NCI-H128 (cell line): ENCODE data around the gene AKAP12.

Experiments
- DNase-seq: peaks from one replicate; lab custom pipeline; 2025; ENCODE audit not compliant: unreplicated experiment; lab: John Stamatoyannopoulos, UW

Gene AKAP12

DNA sequence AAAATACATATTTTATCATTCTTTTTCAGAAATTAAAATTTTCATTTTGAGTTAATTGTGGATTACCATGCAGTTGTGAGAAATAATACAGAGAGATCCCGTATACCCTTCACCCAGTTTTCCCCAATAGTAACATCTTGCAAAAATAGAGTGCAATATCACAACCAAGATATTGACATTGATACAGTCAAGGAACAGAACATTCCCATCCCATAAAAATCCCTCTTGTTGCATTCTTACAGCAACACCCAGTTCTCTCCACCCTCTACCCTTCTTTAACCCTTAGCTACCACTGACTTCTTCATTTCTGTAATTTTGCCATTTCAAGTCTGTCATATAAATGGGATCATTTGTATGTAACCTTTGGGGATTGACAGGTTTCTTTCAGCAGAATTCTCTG is 6.9 kb upstream of the AKAP12 start:
- DNase-seq = no peak

DNA sequence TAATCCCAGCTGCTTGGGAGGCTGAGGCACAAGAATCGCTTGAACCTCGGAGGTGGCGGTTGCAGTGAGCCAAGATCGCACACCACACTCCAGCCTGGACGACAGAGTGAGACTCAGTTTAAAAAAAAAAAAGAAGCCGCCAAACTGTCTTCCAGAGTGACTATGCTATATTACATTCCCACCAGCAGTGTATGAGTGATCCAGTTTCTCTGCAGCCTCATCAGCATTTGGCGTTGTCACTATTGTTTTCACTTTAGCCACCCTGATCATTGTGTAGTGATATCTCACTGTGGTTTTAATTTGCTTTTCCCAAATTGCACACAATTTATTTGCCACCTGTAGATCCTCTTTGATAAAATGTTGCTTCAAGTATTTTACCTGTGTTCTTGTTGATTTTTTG is 6.0 kb upstream of the AKAP12 start:
- no peak for DNase-seq

DNA sequence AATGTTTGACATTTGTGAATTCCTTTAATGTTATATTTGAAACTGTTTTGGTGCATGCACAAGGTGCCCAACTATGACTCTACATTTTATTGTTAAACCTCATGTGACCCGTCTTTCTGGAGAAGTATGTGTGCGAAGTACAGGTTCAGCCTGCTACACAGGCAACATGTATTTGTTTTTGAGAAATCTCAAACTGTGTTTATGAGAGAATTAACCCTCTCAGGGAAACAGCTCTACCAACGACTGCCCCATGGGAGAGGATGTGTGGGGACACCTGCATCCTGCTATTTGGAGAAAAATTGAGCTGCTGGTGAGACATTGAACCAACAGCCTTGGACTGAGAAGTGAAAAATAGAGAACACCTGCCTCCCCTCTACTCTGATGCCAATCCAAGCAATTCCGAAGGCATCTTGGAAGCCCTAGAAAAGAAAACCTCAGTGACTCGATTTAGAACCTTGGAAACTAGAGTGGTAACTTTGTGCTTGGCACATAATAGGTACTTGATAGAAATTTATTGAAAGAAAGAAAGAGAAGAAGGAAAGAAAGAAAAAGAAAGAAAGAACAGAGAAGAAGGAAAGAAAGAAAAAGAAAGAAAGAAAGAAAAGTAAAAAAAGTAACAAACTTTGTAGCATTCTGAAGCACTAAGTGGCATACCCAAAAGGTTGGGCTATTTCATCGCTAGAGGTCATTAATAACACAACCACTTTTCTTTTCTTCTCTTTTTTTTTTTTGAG is 2.9 kb upstream of the AKAP12 start:
- DNase-seq = no peak

DNA sequence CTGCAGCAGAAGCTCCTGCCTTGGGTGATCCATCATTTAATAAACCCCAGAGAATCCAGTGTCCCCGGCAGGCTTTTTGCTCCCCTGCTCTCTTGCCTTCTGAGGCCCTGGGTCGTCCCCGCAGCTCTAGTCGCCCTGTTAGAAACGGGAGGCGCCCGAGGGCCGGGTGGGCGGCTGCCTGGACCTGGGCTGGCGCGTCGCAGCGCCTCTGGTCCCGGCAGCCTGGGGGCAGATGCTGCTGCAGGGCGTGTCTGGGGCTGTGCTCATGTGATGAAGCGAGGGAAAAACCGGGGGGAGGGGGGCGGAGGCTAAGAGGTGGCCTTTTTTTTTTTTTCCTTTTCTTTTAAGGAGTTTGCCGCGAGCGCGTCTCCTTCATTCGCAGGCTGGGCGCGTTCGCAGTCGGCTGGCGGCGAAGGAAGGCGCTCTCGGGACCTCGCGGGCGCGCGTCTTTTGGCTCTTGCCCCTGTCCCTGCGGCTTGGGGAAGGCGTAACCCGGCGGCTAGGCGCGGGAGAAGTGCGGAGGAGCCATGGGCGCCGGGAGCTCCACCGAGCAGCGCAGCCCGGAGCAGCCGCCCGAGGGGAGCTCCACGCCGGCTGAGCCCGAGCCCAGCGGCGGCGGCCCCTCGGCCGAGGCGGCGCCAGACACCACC is 394 bp downstream of the AKAP12 start:
- peak; percentile 26 for DNase-seq

DNA sequence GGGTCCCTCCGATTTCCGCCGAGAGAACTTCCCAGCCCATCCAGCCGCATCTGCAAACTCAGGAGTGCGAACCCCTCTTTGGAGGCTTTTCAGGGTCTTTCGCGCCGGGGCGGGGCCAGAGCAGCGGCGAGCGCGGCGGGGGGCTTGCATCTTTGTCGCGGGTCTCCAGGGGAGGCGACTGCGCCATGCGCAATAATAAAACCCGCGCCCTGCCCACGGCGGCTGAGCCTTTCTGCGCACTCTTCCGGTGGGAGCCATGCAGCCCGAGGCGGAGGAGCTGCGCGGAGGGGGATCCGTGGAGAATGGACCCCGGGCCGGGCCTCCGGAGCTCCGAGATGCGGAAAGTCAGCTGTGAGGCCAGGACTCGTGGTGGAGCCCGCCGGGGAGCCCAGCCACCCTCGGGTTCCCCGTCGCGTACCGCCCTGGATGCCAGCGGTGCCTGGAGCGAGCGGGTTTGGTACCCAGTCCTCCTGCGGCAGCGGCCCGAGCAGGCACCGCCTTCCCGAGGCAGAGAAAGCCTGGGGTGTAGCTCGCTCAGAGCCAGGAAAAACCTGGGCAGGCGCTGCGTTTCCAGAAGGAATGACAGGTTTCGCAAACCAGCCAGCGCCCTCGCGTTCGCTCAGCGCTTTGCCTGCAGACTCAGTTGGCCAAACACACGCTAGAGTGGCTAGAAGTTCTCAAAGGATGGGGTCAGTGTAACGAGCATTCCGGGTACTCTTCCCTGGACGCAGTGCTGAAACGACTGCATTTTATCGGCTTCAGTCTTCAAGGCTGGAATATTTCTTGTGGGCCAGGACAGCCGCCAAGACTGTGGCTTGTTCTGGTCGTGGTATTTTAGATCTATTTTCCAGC is 1.2 kb downstream of the AKAP12 start:
- DNase-seq = peak; percentile 45

DNA sequence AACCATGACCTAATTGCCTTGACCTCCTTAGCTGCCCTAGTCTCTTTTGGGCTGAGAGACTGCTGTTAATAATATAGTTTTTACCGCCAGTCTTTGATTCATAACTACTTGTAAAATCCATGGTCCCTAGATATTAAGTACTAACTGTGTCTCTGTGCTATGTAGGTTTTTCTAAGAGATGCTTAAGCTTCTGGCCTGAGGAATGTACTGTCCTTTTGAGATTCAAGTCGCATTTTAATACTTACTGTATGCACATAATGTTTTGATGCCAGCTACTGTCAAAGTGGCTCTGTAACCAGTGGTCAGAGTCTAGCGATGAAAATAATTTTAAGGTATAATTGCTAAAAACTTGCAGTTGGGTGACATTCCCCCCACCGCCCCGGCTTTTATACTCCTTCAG is 2.1 kb downstream of the AKAP12 start:
- no peak for DNase-seq

DNA sequence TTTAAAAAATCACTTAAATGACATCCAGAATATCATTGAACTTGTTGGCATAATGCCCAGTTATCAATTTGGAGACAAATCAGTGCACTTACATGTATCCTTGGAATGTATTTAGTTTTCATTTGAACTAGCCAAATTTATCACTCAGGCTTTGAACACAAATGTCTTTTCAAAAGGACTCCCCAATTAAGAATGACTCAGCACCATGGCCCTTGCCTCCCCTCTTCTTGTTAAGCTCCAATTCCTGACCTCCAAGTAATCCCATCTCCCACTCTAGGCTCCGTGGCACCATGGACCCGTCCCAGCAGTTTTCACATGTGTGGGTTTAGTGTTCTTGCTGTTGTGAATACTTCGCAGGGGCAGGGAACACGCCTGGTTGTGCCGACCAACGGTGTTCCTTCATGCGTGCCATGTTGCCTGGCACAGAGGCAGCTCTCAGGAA is 2.7 kb downstream of the AKAP12 start:
- no peak for DNase-seq

DNA sequence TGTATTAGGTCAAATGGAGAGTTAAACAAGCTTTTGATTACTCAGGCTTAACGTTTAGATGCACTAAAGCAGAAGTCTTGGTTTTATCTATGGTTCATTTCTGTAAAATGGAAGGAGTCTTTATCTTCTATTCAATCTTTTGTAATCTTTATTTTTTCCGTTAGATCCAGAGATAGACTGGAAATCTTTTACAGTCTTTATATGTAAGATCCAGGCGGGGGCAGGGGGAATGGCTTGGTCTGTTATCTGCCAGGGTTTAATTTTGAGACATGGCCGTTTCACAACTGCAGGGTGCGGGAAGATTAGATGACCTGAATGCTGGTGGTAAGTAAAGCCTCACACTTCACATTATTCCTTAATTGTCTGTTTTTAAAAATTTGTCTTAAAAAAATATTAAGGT is 3.7 kb downstream of the AKAP12 start:
- no peak for DNase-seq

DNA sequence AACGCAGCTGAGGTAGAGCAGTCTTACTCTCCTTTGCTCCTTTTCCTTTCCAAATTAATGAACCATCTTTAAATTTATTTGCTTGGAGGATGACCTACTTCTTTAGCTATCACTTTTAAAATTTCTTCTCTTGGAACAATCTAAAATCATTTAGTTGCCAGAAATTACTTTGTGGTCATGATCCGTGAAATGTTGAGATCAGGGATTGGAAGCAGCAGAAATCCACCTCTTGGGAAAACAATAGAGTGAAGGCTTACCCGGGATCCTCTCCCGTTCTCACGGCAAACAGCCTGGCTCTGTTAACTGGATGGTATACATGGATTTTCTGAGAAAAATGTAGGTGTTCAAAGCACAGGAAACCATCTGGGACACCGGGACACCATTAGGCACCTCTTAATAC is 7.7 kb downstream of the AKAP12 start:
- no peak for DNase-seq

DNA sequence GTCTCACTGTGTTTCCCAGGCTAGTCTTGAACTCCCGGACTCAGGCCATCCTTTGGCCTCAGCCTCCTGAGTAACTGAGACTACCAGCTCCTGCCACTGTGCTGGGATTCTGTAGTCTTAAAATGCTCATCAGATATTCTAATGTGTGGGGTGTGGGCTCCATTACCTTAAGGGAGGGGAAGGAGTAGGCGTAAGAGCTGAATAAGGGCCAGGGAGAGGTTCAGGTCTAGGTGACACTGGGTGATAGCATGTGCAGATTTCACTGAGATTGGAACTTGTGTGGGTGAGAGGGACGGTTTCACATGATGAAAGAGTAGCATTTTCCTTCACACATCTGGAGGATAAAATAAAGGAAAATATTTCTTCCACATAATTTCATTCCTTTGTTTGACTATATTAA is 8.5 kb downstream of the AKAP12 start:
- DNase-seq = no peak

DNA sequence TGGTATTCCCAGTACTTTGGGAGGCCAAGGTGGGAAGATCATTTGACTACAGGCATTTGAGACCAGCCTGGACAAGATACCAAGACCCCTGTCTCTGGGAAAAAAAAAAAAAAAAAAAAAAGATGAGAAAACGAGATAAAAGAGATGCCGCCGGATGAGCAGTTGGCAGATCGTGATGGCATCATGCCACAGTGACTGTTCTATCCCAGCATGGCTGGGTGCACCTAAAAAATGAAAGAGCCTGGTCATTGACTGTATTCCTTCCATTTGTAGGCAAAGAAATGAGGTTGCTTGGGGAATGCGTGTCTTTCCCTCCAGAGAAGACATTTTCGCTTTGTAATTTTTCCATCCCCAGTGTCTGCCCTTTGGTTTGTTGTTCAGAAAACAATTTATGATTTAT is 12.9 kb downstream of the AKAP12 start:
- DNase-seq = no peak

DNA sequence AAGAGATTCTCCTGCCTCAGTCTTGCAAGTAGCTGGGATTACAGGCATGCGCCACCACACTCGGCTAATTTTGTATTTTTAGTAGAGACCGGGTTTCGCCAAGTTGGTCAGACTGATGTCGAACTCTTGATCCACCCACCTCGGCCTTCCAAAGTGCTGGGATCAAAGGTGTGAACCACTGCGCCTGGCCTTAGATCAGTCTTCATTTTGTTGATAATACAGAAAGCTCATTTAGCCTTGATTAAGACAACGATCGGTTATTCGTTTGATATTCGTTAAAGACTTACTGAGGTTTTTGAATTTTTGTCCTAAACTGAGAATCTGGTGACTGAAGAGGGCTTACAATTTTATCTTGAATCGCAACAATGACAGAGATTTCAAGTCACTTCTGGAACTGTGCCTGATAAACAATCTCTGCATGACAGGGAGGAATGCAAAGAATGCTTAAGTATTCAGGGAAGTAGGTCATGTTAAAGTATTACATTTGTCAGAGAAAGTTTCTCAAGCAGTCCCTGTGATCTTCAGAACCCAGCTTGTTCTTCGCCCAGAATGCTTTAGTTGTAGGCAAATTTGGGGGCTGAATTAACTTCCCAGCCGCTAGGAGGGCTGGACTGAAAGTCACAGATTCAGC is 14.8 kb downstream of the AKAP12 start:
- DNase-seq = no peak

DNA sequence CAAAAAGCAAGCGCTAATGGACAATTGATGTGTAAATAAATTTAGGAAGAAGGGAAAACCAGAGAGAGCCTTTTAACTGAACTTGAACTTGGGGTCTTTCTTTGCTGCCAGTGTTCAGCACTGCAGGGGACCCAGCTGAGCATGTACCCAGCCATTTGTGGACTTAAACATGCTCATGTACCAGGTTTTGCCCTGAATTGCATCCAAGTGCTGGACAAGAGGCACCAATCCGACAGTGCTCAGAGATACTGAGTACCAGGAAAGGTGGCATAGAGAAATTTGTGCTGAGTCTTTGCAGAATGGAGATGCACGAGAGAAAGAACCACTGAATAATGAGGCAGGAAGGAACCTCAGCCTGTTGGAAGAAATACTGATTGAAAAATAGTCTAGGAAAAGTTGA is 16.0 kb downstream of the AKAP12 start:
- no peak for DNase-seq

DNA sequence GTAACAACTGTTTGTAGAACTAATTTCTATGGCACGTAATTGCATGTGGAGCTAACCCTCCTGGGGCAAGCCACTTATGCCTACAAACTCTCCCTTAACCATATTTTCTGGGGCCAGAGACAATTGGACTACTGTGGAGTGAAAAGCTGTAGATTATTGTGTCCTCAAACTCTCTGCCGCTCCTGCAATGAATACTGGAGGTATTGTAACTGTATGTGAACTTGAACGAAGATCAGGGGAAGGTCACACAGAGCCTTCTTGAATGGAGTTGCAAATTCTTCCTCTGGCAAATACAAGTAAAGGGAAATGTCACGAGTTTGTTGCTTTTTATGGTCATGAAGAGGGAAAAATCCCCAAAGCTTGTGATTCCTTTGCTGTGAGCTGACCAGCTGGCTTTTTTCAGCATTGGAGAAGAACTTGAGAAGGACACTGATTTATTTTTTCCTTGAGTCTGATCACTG is 18.2 kb downstream of the AKAP12 start:
- DNase-seq = no peak

DNA sequence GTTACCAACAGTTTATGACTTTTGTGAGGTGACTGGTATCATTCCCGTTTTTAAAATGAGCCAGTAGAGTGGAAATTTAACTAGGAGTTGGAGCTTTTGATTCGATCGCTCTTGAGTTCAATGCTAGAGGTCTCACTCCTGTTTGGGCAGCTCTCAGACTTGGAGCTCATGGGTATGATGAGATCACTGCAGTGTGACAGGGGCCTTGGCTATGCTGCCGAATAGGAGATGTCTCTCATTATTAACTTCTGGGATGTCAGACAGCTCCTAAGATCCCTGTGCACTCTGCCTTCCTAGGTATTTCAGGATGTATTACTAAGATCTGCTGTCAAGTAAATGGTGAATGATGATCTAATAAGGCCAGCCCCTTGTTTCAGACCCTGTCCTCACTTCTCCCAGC is 20.4 kb downstream of the AKAP12 start:
- no peak for DNase-seq

DNA sequence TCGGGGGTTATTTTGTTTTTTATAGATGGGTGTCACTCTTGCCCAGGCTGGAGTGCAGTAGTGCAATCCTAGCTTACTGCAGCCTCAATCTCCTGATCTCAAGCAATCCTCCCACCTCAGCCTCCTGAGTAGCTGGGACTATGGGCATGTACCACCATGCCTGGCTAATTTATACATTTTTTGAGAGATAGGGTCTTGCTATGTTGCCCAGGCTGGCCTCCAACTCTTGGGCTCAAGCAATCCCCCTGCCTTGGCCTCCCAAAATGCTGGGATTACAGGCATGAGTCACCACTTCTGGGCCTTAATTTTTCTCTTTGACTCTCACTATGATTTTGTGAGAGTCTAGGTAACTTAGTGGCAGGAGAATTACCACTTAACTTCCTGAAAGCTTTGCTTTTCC is 23.3 kb downstream of the AKAP12 start:
- no peak for DNase-seq

DNA sequence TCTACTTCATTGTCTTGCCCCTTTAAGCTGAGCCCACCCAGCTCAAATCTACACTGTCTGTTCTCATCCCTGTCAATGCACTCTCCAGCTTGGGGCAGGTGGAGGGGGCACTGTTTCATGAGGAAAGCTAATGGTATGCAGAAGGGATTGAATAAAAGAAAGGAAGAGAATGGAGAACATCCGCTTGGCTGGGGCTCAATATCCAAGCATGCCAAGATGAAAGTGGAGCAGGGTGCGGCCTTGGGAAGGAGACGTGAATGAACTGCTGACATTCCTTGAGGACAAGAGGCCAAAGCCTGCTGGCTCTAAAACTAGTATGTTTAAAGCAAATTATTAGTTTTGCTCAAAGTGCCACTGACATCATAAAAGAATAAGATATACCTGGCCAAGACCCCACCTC is 24.2 kb downstream of the AKAP12 start:
- no peak for DNase-seq

DNA sequence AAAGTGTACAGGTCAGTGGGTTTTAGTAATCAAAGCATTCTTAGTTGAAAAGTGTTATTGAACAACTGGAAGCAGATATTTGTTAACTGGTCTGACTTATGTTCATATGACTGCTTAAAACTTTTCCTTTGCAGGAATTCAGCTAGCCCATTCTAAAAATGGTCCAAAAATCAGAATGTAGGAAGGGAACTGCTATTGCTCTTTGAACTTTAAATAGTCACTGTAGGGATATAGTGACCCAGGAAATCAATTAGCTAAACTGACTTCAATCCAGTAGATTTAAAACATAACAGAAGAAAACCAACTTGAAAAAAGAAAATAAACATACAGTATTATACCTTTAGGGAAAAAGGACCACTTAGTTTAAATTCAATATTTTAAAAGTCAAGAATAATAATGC is 25.5 kb downstream of the AKAP12 start:
- DNase-seq = no peak

DNA sequence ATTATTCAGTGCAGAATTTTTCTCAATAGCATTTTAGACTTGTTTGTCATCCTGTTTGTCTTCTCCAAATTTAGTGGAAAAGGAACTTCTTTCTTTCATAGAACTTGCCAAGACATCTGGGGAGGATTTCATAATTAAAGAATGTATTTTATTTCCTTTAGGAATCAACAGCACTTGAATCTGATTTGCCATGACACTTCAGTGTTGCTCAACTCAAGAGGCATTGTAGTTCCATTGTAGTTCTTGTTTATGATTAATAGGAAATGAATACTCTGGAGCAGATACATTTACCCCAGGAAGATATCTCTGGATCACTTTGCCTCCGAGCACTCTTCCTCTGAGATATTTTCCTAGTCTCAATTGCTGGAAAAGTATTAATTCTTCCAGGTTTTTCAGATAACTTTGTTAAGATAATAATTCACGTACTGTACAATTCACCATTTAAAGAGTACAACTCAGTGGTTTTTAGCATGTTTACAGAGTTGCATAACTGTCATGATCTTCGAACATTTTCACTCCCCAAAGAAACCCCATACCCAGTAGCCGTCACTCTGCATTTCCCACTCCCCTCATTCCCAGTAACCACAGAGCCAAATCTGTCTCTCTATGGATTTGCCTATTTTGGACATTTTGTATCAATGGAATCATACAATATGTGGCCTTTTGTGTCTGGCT is 29.7 kb downstream of the AKAP12 start:
- DNase-seq = no peak

DNA sequence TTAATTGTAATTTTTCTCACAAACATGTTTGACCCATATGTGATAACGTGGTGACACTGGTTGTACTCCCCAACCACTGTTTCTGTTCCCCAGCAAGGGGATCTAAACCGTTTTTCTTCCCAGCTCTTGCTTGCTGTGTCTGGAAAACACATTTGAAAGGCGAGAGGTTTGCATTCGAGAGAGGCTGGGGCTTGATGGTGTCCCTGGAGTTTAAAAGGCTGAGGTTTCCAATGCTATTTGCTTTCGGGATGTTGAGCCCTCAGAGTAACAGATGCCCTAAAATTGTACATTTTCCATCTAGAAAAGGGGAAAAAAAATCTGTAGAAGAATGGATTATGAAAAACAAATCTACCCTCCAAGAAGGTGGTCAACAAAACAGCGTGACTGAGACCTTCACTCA is 35.4 kb downstream of the AKAP12 start:
- DNase-seq = no peak

DNA sequence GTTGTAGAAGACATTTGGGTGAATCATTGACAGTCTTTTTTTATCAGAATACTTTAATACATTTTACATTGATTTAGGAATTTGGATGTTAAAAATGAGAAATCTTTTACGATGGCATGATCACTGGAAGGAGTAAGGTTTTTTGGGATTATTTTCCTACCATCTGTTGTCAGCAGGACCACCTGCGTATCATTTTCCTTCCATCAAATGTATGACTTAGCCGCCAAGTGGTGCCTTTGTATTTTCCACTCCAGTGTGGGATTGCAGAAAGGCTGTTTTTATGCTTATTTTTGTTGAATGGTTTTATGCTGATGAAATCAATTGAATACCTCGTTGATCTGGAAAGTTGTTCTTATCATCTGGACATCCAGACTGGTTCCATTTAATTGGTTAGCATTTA is 35.8 kb downstream of the AKAP12 start:
- no peak for DNase-seq
